HCEC 1CT (cell line): ENCODE results near the gene KCNMA1.

ENCODE experiments used
- DNase-seq: peaks from one replicate; pipeline ENCODE4 v3.0.0-alpha.2; 2017

The KCNMA1 gene

GRCh38 chr10:77553966-77554365 lies 83.6 kb downstream of the KCNMA1 start:
- DNase-seq: no peak

- DNase-seq: no peak
Observed at GRCh38 chr10:77553311-77553710, 84.3 kb downstream of the KCNMA1 start.

GRCh38 chr10:77552252-77552651 lies 85.4 kb downstream of the KCNMA1 start:
- no peak for DNase-seq

GRCh38 chr10:77550378-77550777 lies 87.2 kb downstream of the KCNMA1 start:
- no peak for DNase-seq

- no peak for DNase-seq
Observed at GRCh38 chr10:77548671-77549070, 88.9 kb downstream of the KCNMA1 start.

DNA sequence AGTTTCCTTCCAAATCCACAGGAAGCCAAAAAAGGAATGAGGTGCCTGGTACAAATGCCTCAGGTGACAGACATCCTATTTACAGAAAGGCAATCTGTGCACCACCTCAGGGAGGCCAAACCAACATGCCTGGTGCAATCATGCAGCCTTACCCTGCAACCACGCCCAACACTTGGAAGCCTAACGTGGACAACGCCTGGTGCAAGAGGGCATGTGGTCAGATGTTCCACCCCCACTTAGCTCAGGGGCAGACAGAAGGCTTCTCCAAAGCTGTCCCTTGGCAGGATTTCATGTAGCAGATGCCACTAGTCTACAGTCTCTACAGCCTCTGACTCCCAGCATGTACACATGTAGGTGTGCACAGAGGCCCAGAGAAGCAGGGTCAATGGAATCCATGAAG lies 89.5 kb downstream of the KCNMA1 start:
- DNase-seq: no peak

DNA sequence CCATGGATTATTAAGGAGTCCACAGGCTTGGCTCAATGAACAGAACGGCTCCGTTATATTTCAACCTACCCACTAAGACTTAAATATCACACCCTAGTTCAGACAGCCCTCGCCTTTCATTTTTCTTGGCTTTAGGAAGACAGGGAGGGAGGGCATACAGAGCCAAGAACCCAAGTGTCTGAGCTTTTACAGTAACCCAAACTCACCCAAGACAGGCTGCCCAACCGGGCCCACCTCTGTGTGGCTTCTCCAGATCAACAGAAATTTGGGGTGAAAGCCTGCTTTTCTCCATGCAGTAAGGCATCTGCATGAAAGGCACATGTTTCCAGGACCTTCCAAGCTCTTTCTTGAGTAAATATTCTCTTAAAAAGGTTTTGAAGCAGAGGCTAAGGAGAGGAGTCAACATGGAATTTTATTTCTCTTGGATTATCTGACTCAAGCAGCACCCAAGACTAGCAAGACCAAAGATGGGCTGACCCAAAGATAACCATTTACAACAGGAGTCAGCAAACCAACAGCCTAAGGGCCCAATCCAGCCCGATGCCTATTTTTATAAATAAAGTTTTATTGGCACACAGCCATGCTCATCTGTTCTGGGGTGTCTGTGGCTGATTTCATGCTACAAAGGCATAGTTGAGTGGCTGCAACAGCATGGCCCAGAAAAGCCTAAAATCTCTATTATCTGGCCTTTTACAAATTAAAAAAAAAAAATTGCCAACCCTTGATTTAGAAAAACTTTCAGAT lies 90.1 kb downstream of the KCNMA1 start:
- no peak for DNase-seq

DNA sequence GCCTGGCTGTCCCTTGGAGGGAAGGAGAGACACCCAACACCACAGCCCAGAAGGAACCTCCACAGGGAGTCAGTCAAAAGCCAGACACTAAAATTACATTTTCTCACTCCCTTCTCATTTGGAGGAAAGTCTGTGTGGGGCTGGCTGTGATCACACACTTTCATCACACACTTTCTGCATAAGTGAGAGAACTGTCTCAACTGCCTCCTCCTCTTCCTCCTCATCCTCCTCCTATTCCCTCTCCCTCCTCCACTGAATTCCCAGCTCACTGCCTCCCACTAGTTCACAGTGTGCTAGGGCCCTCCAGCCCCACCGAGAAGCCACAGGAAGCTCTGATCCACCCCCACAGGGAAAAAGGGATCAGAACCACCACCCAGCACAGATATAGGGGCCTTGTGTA lies 91.6 kb downstream of the KCNMA1 start:
- no peak for DNase-seq

DNA sequence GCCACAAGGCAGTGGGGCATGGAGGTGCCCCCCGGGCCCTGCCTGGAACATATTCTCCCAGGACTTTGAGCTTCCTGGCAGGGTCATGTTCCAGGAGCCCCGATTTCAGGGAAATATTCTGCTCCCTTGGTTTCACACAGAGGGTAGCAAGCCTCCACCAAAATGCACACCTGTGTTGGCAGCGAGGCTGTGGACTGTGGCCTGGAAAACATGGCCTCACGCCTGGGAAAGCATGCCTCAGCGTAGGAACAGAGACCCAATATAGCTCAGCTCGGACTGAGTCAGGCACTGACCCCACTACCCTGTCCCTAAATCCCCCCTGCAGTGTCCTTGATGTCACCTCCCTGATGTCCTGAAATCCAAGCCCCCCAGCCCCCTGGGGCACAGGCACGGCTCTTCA lies 92.0 kb downstream of the KCNMA1 start:
- no peak for DNase-seq

DNA sequence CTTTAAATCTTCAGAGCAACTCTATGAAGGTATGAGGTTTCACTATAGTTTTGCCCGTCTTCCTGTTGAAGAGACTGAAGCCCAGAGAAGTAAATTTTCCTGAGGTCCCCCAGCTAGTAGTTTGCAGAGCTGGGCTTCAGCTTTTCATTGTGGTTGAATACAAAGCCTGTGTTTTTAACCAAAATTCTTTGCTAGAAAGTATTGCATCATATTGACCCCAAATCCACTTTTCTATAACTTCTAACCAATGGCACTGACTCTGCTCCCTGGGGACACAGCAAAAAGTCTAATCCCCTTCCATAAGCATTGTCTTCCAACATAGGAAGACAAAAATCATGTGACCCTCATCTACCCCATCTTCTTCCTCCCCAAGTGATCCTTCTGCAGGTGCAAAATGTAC lies 93.0 kb downstream of the KCNMA1 start:
- no peak for DNase-seq

- no peak for DNase-seq
Observed at GRCh38 chr10:77542710-77543259, 94.8 kb downstream of the KCNMA1 start.

- DNase-seq: no peak
Observed at GRCh38 chr10:77541944-77542343, 95.7 kb downstream of the KCNMA1 start.

DNA sequence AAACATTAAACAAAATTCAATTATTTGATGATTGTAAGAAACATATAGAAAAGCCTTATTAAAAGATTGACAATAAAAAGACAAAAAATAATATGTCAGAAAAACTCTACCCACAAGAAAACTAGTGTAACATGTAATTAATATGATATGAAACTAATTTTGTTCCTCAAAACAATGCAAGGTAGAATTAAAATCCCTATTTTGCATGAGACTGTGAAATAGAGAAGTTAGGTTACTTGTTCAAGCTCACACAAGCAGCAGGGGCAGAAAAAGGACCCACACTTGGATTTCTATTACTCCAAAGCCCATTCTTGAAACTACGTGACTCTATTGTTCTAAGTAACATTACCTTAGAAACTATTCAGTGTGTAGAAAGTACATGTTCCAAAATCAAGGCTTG lies 96.4 kb downstream of the KCNMA1 start:
- DNase-seq: no peak

GRCh38 chr10:77539147-77539935 lies 98.3 kb downstream of the KCNMA1 start:
- DNase-seq: no peak

DNA sequence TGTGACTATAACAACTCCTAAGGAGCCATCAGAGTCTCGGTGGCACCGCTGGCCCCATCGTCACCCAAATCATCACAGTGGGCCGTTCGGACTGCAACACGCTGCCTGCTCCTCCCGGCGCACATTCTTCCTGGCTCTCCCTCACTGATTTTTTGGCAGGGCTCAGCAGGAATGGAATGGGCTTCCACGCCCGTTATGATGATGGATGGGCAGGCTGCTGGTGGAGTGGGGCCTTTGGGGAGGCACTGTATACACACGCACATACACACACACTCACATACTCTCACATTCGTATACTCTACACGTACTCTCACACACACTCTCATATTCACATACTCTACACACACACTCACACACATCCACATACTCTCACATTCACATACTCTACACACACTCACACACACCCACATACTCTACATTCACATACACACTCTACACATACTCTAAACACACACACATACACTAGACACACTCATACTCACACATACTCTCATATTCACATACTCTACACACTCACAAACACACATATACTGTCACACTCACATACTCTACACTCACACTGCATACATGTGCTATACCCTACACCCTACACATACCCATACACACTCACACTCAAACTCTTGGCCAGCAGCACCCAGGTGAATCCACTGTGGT lies 99.8 kb downstream of the KCNMA1 start:
- no peak for DNase-seq

DNA sequence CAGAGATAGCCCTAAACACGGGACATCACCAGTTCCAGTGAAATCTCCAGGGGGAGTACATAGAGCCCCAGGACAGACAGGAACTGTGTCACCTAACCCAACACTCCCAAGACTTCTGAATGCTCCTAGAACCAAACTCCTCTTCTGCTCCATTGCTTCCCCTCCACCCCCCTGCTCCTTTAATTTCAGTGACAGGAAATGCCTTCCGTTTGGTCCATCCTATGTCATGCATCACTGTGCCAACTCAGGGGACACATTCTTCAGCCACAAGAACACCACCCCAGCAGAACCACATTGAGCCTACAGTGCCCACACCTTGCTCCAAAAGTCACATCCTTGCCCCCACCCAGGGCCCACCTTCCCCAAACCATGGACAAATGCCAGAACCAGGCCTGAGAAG lies 100.5 kb downstream of the KCNMA1 start:
- no peak for DNase-seq

DNA sequence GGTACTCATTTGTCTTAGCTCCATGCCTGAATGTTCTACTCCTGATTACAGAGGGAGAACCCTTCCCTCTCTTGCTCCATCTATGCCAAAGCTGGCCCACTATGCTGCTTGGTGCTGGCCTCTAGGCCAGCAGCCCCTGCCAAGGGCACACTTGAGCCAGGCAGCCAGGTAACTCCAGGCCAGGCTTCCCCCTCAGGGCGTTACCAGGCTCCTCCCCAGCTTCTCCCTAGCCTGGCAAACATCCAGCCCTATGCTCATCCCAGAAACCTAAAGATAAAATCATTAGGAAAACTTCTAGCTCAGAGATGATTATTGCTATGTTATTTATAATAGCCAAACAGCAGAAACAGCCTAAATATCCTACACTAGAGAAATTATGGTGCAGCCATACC lies 103.7 kb downstream of the KCNMA1 start:
- no peak for DNase-seq

GRCh38 chr10:77533146-77533886 lies 104.3 kb downstream of the KCNMA1 start:
- no peak for DNase-seq

DNA sequence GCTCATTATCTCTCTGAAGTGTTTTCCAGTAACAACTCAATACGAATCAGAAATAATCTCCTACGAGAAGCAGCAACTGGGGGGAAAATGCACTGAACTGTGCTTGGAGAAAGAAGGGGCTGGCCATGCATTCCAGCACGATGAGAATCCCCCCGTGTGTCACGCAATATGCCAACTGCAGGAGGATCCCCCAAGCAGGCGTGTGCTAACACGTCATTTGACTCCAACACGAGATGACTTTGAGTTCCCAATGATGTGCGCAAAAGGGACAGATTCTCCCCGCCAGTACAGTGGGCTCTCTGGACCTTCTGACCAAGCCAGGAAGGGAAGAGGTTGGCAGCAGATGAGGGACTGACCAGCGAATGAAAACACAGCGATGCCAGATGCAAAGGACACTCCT lies 105.5 kb downstream of the KCNMA1 start:
- peak; percentile 42 for DNase-seq

DNA sequence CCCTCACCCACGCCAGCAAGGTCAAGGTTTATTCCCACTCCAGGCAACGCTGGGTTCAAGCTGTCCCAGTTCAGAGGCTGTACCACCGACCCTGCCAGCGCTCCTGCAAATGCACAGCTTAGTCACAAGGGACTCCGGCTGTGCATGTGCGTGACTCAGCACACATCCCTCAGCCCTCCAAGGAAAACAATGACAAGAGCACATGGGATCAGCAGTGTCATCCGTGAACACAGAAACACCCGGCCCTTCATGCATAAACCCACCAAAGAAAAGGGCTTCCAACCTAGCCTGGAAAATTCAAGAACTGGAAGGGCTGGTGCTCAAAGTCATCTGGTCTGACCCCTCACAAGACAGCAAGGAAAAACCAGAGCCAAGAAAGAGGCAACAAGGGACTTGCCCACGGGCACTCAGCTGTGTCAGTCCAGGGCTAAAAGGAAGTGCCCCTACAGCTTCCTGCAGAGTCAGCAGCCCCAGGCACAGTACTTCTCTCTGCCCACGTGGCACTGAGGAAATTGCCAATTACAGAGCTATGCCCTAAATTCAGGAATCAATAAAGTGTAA lies 106.1 kb downstream of the KCNMA1 start:
- DNase-seq: peak; percentile 80

GRCh38 chr10:77530011-77530410 lies 107.6 kb downstream of the KCNMA1 start:
- no peak for DNase-seq

DNA sequence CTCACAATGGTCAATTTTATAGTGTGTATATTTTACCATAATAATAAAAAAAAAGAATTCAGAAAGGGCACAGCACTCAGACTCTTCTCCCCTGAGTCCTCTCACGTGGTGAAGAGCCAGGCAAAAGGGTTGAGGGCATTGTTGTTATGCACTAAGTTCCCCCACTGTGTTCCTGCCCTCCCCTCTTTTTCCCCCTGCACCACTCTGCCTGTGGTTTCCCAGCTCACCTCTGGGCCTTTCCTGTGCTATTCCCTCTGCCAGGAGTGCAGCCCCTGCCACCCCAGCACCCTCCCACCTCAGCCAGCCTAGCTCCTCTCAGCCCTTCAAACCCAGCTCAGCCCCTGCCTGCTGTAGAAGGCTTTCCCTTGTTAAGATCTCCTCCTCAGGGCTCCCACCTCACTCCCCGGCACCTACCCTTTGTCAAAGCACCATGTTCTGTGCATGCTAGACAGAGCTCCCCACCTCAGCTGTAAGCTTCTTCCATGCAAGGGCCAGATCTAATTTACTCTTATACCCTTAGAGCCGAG lies 108.5 kb downstream of the KCNMA1 start:
- no peak for DNase-seq
